ENCODE measurements around the gene WFDC2.

Gene WFDC2, protein sequence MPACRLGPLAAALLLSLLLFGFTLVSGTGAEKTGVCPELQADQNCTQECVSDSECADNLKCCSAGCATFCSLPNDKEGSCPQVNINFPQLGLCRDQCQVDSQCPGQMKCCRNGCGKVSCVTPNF

DNA sequence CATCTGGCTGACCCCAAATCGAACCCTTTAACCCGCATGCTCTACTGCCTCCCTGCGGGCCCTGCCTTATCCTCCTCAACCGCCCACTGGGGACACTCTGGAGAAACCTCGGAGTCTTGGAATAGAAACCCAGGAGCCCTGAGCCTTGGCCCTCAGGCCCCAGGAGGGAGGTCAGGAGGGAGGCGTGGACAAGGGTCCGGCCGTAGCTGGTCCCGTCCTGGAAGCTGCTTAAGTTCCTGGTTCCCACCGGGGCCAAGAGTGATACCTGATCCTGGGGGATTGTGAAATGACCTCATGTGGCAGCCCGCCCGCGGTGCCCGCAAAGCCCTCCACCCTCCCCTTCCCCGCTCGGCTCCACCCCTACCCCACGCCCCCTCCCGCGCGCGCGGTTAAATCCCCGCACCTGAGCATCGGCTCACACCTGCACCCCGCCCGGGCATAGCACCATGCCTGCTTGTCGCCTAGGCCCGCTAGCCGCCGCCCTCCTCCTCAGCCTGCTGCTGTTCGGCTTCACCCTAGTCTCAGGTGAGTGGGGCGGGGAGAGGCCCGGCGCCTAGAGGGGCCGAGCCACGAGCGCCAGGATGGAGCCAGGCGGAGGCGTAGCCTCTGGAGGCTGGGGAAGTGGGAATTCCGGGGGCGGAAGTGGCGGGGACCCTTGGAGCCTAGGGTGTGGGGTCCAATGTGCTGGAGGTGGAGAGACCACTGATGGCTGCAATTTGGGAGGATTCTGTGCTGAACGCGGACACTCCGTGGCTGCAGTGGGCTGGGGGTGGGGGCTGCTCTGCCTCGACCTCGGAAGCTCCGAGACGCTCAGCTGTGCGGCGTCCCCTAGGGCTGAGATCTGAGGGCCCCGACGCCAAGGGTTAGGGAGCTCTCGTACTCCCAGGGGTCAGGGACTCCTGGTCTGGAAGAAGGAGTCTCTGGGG, at the start of gene WFDC2:
WFDC2 (plus strand) TSS at position 418 of the 926 bp plus-strand sequence; CDS start at position 447, 29 bp downstream.
- DNase-seq (ENCODE audit: low read depth) = no peak

DNA sequence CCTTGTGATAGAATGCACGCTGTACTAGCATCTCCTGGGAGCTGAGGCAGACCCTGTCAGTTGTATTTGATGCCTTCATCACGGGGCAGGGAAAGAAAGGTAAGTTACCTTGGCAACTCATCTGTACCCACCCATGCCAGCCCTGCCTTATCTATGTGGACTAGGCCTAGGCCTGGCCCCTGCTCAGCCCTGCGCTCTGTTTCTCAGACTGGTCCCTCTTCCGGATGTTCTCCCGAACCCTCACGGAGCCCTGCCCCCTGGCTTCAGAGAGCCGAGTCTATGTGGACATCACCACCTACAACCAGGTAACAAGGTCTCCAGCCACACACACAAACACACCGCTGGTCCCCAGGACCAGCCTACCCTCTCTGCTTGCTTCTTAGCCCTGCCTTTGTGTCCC, 49.4 kb upstream of the WFDC2 start:
- DNase-seq (ENCODE audit: low read depth) = no peak

DNA sequence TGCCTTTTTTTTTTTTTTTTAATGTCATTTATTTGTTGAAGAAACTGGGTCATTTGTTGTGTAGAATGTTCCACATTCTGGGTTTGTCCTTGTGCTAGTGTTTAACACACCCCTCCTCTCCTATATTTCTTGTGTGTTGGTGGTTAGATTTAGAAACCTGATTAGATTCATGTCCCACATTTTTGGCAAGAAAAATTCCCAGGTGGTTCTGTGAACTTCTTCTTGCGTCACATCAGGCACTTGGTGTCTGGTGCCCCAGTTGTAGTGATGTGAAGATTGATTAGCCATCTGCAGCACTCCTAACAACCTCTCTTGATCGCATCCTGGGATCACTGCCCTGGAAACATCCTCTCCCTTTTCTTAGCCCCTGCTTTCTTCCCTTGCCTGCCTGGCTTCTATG, 45.9 kb upstream of the WFDC2 start:
- no peak for DNase-seq (ENCODE audit: low read depth)

DNA sequence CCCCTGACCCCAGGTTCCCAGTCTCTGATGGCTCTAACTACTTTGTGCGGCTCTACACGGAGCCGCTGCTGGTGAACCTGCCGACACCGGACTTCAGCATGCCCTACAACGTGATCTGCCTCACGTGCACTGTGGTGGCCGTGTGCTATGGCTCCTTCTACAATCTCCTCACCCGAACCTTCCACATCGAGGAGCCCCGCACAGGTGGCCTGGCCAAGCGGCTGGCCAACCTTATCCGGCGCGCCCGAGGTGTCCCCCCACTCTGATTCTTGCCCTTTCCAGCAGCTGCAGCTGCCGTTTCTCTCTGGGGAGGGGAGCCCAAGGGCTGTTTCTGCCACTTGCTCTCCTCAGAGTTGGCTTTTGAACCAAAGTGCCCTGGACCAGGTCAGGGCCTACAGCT, 44.0 kb upstream of the WFDC2 start:
- DNase-seq (ENCODE audit: low read depth) = no peak

DNA sequence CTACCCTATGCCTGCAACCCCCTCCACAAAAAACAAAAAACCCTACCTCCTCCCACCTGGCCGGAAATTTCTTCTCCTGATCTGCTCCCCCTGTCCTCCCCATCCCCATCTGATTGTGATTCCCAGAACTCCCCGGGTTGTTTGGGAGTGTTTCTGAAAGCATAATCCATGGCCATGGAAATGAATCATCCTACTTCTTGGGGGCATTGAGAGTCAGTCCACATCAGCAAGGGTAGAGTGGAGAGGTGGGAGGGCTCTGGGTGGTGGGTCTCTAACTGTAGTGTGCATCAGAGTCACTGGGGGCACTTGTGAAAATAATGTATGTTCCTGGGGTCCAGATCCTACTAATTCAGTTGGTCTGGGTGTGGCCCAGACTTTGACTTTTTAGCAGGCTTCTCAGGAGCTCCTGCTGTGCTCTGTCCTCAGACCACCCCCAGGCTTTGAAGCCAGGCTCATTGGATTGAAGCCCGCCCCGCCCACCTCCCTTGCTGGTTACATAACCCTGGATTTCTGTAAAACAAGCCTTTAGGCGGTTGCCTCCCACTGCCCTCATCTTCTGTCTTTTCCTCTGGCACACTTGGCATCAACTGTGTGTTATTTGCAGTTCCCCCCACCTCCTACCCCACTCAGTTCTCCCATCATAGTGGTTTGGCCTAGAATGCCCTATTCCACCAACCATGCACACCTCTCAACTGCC, 43.1 kb upstream of the WFDC2 start:
- no peak for DNase-seq (ENCODE audit: low read depth)

DNA sequence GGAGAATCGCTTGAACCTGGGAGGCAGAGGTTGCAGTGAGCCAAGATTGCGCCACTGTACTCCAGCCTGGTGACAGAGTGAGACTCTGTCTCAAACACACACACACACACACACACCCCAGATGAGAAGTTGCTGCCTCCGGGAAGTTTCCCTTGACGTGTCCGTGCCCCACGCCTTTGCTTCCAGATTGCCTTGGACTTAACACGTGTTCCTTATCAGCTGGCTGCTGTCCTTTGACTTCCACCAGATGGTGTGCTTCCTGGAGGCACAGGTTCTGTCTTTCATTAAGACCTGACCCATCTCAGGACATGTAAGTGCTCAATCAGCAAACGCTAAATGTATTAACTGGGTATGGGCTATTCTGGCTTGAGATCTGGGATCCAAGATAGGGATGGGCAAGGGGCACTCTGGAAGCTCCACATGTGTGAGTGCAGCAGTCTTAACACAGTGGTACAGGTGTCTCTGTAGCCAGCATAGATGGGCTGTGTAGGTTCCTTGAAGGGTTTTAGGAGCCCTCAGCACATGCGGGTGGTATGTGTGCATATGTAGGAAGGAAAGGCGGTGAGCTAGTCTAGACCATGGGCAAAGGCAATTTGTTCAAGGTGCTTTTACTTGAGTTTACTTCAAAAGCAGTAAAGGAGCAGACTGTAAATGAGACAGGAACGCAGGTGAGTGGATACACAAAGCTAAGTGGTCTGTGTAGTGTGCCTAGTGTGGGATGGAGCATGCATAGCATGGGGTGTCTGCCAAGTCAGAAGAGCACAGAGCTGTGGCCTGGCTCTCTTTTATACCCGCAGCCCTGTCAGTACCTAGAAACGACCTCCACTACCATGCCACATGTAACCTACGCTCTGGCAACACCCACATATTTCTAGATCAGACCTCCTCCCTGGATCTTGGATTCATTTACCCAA, 42.1 kb upstream of the WFDC2 start:
- DNase-seq (ENCODE audit: low read depth) = no peak

DNA sequence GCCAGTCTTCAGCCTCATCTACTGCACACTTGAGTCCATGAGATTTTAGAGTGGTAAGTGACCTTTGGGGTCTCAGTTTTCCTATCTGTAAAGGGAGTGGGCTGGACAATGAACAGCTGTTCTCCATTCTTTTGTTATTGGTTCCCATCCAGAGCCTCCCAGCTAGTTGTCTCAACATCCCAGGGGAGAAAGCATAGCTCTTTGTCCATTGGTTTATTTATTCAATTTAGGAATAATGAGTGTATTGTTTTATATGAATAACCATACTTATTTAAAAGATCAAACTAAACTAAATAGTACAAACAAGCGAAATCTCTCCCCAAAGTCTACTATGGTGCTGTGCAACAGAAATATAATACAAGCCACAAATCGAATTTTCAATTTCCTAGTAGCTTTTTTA, 39.9 kb upstream of the WFDC2 start:
- DNase-seq (ENCODE audit: low read depth) = no peak

DNA sequence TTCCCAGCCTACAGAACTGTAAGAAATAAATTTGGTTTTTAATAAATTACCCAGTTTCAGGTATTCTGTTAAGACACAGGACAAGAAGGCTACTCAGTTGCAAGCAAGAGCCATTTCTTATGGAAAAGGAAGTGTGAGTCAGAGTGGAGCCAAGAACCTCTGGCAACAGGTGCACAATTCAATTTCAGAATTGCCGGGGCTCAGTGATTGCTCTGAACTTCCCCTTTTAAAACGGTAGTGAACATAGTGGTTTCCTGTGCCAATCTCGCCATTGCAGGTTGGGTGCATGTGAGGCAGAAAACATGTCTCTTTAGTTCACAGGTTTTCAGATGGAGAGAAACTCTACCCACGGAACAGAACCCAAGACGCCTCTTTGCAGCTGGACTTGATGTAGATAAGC, 37.3 kb upstream of the WFDC2 start:
- no peak for DNase-seq (ENCODE audit: low read depth)

DNA sequence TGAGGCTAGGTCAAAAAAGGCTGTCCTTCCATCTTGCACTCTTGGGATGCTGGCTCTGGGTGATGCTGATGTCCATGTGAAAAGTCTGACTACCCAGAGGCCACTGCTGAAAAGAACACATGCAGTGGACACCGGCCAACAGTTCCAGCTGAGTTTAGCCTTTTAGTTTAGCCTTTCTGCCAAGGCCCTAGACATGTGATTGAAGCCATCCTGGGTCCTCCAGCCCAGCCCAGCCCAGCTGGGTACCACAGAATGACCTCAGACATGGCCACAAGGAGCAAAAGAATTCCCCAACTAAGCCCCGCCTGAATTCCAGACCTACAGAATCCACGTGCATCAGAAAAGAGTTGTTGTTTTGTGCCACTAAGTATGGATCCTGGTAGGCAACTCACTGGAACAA, 36.2 kb upstream of the WFDC2 start:
- DNase-seq (ENCODE audit: low read depth) = no peak

DNA sequence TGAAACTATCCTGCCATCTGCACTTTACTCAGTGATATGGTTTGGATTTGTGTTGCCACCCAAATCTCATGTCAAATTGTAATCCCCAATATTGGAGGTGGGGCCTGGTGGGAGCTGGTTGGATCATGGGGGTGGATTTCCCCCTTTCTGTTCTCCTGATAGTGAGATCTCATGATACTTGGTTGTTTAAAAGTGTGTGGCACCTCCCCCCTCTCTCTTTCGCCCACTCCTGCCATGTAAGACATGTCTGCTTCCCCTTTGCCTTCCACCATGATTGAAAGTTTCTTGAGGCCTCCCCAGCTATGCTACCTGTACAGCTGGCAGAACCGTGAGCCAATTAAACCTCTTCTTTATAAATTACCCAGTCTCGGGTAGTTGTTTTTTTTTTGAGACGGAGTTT, 35.6 kb upstream of the WFDC2 start:
- no peak for DNase-seq (ENCODE audit: low read depth)

DNA sequence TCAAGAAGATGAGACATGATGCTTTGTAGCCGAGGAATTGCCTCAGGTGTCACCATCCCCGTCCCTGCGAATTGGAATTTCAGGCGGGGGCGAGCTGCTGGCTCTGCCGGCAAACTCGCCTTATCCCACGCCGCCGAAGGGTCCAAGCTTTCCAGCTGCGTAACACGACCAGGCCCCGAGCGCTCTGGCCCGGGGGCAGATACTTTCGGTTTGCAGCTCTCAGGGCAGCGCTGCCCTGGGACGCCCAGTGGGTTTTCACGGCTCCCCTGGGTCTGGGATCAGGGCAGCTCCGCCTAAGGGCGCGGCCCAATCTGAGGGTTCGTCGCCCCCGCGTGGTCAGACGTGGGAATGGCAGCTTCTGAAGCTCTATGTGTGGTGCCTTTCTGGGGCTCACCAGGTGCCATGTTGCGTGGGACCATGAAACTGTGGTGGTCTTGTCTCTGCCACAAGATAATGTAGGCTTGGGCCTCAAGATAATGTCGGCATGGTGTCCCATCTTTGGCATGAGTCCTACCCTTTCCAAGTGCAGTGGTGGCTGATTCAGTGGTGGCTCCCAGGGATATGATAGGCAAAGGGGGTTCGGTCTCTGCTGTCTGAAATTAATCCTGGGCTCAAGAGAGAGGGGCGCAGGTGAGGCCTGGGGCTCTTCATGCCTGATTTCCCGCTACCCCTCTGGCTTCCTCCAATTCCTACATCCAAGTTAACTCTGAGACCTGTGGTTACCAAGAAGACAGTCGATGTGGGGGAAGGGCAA, 32.6 kb upstream of the WFDC2 start:
- peak; percentile 75 for DNase-seq (ENCODE audit: low read depth)

DNA sequence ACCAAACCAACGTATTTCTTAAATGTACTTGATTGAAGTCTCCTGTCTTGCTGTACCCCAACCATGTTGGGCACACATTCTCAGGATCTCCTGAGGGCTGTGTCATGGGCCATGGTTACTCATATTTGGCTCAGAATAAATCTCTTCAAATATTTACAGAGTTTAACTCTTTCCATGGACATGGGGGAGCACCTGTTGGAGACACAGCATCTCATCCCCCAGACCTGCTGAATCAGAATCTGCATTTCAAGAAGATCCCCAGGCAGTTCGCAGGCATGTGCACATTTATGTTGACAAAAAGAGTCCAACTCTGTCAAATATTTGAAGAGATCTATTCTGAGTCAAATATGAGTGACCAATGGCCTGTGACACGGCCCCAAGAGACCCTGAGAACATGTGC, 29.1 kb upstream of the WFDC2 start:
- no peak for DNase-seq (ENCODE audit: low read depth)

DNA sequence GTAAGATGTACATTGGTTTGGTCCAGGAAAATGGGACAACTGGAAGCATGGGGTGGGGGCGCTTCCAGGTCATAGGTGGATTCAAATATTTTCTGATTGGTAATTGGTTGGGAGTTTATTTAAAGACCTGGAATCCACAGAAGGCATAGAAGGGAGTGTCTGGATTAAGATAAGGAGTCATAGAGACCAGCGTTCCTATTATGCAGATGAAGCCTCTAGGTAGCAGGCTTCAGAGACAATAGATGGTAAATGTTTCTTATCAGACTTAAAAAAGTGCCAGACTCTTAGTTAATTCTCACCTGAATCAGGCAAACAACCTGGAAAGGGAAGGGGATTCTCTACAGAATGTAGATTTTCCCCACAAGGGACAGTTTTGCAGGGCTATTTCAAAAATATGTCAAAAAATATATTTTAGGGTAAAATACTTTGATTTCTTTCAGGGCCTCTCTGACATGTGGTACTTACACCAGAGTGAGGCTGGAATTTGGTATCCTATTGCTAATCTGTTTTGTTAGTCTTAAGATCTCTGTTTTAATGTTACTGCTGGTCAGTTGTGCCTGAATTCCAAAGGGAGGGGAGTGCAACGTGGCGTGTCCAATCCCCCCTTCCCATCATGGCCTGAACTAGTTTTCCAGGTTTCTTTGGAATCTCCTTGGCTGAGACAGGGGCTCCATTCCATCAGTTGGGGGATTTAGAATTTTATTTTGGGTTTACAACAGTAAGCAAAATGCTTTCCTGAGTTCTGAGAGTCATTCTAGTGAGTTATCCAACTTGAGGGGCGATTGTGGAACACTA, 28.5 kb upstream of the WFDC2 start:
- DNase-seq (ENCODE audit: low read depth) = no peak

DNA sequence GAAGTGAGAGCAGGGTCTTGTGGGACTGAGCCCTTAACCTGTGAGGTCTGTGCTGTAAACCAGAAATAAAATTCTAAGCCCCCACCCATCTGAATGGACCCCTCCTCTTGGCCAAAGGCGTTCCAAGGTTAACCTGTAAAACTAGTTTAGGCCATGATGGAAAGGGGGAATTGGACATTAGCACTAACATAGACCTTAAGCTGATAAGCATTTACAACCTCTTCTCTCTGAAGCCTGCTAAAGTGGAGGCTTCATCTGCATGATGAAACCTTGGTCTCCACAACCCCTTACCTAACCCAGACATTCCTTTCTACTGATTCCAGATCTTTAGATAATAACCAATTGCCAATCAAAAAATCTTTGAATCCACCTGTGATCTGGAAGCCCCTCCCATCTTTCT, 27.8 kb upstream of the WFDC2 start:
- no peak for DNase-seq (ENCODE audit: low read depth)

DNA sequence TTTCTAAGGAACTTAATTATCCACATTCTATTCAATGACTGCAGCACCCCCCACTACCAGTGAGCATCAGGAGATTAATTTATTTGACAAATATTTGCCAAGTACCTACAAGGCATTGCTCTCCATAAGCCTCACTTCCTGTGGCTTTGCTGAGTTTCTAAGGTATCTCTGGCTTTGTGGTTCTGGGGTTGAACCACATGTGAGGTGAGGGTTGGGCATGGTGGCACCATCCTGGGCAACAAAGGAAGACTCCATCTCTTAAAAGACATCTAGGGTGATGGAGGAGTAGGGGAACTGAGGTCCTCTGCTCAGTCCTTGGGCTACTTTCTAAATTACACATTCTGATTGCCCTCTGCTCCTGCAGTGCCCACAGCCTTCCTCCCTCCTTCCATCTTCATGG, 25.5 kb upstream of the WFDC2 start:
- DNase-seq (ENCODE audit: low read depth) = no peak

DNA sequence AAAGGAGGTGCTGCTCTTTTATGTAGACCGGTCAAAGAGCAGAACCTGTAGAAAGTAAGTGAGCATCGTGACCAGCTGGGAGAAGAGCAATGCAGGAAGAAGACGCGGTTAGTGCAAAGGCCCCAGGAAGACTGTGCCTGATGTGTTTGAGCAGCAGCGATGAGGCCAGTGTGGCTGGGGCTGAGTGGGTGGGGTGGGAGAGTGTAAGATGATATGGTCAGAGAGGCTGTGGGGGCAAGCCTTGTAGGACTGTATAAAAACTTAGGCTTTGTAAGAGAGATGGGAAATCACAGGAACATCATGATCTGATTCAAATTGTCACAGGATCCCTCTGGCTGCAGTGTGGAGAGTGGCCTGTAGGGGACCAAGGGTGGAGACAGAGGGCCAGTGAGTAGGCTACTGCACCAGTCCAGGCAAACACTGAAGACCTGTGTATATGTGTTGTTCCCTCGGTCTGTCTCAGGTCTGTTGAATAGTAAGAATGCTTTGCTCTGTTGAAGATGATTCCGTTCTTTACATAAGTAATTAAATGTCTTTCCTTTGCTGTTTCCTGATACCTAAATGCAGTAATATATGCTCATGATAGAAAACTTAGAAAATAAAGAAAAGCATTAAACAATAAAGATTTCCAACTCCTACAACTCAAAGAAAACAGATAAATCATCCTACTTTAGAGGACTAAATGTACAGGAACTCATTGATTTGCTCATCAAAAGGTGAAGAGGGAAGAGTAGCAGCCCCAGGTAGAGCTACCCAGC, 23.6 kb upstream of the WFDC2 start:
- DNase-seq (ENCODE audit: low read depth) = no peak

DNA sequence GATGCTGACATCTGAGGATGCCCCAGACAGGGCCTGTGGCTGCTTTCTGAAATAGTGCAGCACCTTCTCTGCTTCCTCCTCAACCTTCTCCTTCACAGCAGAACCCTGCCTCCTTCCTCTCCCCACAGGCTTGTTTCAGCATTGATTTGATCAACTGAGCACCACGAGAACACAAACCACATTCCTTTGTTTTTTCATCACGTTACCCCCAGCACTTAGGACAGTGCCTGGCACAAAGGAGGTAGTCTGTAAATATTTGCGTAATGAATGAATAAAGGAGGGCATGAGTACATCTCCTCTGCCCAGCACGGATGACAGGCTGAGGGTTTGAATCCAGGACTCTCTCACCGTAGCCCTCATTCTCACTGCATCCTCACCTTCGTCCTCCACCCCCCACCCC, 21.3 kb upstream of the WFDC2 start:
- no peak for DNase-seq (ENCODE audit: low read depth)

DNA sequence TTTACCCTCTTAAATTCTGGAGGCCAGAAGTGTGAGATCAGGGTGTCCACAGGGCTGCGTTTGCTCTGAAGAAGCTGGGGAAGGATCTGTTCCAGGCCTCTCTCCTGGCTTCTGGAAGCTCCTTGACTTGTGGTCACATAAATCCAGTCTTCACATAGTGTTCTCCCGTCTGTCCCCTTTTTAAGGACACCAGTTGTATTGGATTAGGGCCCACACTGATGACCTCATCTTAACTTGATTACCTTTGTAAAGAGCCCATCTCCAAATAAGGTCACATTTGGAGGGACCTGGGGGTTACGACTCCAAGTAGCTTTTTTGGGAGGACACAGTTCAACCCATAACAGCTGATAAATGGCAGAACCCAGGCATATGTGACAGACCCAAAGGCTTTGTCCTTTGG, 20.0 kb upstream of the WFDC2 start:
- DNase-seq (ENCODE audit: low read depth) = no peak

DNA sequence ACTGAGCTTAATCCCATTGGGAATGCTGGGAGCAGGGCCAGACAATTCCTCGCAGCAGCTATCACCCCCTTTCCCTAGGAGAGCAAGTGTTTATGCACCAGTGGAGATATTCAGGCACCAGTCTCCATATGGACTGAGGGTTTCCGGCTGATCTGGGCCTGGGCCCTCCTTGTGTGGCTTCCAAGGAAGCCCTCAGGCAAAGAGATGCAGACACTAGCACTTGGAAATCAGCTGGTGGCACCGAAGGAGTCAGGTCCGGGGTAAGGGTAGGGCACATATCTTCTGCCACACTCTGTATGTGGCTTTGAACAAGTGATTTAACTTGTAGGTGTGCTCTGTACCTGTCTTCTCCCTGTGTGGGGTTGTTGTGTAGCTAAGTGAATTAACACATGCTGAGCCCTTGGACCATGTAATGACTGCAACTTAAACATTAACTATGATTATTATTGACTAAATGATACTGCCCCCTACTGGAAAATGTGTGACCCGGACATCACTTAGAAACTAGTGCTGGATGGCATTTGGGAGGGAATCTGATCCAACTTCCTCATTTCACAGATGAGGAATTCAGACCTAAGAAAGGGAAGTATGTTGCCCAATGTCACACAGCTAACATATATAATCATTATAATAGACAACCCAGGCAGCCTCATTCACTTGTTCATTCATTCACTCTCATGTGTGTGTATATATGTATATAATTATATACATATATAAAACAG, 19.3 kb upstream of the WFDC2 start:
- no peak for DNase-seq (ENCODE audit: low read depth)
